Mesothelial cell of epicardium (in vitro differentiated cells): ENCODE data around the gene AZI2. TPM values are rescaled to one million over a fixed set of nuclear protein-coding genes. Genes with fewer than 3 reads are reported as not detected.

Experiments used
- DNase-seq, 2 experiments: peaks; one replicate each; pipeline ENCODE4 v3.0.0; 2021; ENCODE audit warnings: low spot score in 2 of 2; ENCODE audit not compliant: unreplicated experiment in 2 of 2
- H3K27ac Mint-ChIP-seq: 2 replicates; pipeline ENCODE4 v1.8.0; 2021; ENCODE audit warnings: mixed read lengths
- H3K27me3 Mint-ChIP-seq: 2 replicates; pipeline ENCODE4 v1.8.0; 2021; ENCODE audit warnings: low read depth, mixed read lengths
- H3K36me3 Mint-ChIP-seq: 2 replicates; pipeline ENCODE4 v1.8.0; 2021; ENCODE audit warnings: mixed read lengths
- H3K4me1 Mint-ChIP-seq: 2 replicates; pipeline ENCODE4 v1.8.0; 2021; ENCODE audit warnings: mixed read lengths
- H3K4me3 Mint-ChIP-seq: 2 replicates; pipeline ENCODE4 v1.8.0; 2021; ENCODE audit warnings: mild to moderate bottlenecking, moderate library complexity, mixed read lengths
- H3K9me3 Mint-ChIP-seq: 2 replicates; pipeline ENCODE4 v1.8.0; 2021; ENCODE audit warnings: mixed read lengths
- CTCF ChIP-seq: fragments of 200-600 bp; sonication (generic); IDR thresholded peaks from one replicate; pipeline ENCODE4 v1.5.0; 2021; ENCODE audit warnings: antibody characterized with exemption; ENCODE audit not compliant: unreplicated experiment
- total RNA-seq: library from RNA; stranded (reverse); gene quantifications from 3 replicates; pipeline ENCODE4 v1.2.1, GENCODE V29; 2021

Gene AZI2
- total RNA-seq, 1 donor from 2014 or later: 63.8 TPM

GRCh38 chr3:28348265-28348628 lies 377 bp downstream of the AZI2 start:
- Mint-ChIP-seq H3K27me3 (no peaks in the 10 kb centered on the region), H3K4me3 (peak overlapping the region; percentile 88), H3K4me1 (peaks cover 38% of the 10 kb centered on the region), H3K27ac (peak overlapping the region; percentile 99), H3K36me3 (peaks cover 7% of the 10 kb centered on the region), H3K9me3 (peaks cover 4% of the 10 kb centered on the region)
- DNase-seq: no peak
- TF ChIP-seq CTCF: no peak

- Mint-ChIP-seq H3K4me3 (peak overlapping the region; percentile 88), H3K36me3 (peaks cover 7% of the 10 kb centered on the region), H3K9me3 (peaks cover 4% of the 10 kb centered on the region), H3K27me3 (no peaks in the 10 kb centered on the region), H3K4me1 (peaks cover 43% of the 10 kb centered on the region), H3K27ac (peak overlapping the region; percentile 99)
- DNase-seq: no peak
- TF ChIP-seq CTCF: no peak
Observed at GRCh38 chr3:28347374-28348264, 1.0 kb downstream of the AZI2 start.

- no peak overlapping the region for H3K27ac Mint-ChIP-seq
- no peaks in the 10 kb centered on the region for H3K27me3 Mint-ChIP-seq
- no peaks in the 10 kb centered on the region for H3K9me3 Mint-ChIP-seq
- no peak overlapping the region for H3K4me3 Mint-ChIP-seq
- H3K4me1 Mint-ChIP-seq: peaks cover 53% of the 10 kb centered on the region
- DNase-seq: no peak
- no peaks in the 10 kb centered on the region for H3K36me3 Mint-ChIP-seq
- TF ChIP-seq CTCF: no peak
Observed at GRCh38 chr3:28345690-28346089, 2.9 kb downstream of the AZI2 start.

GRCh38 chr3:28343144-28343543 lies 5.5 kb downstream of the AZI2 start:
- no peak for TF ChIP-seq CTCF
- Mint-ChIP-seq H3K4me1 (peaks cover 46% of the 10 kb centered on the region), H3K27me3 (no peaks in the 10 kb centered on the region), H3K27ac (peak overlapping the region; percentile 44), H3K36me3 (no peaks in the 10 kb centered on the region), H3K4me3 (no peak overlapping the region), H3K9me3 (no peaks in the 10 kb centered on the region)
- no peak for DNase-seq

- H3K9me3 Mint-ChIP-seq: no peaks in the 10 kb centered on the region
- no peak overlapping the region for H3K4me3 Mint-ChIP-seq
- DNase-seq: no peak
- peaks cover 6% of the 10 kb centered on the region for H3K4me1 Mint-ChIP-seq
- TF ChIP-seq CTCF: no peak
- peaks cover 8% of the 10 kb centered on the region for H3K36me3 Mint-ChIP-seq
- H3K27me3 Mint-ChIP-seq: no peaks in the 10 kb centered on the region
- no peak overlapping the region for H3K27ac Mint-ChIP-seq
Observed at GRCh38 chr3:28337230-28337629, 11.4 kb downstream of the AZI2 start.
